Measurements from ENCODE around the gene LMNTD2.

The LMNTD2 gene

GRCh38 chr11:551131-551530, 9.4 kb downstream of the LMNTD2 start:
- no peak for DNase-seq

GRCh38 chr11:550746-551085, 9.8 kb downstream of the LMNTD2 start:
- DNase-seq, result no peak

GRCh38 chr11:550021-550745, 10.4 kb downstream of the LMNTD2 start:
- DNase-seq, result no peak

GRCh38 chr11:548700-549603, 11.6 kb downstream of the LMNTD2 start:
- DNase-seq, result no peak

GRCh38 chr11:545171-545570, 15.4 kb downstream of the LMNTD2 start:
- DNase-seq, result no peak

GRCh38 chr11:544817-545166, 15.7 kb downstream of the LMNTD2 start:
- DNase-seq, result no peak

- DNase-seq, result no peak
Measured at GRCh38 chr11:541433-541885, 19.1 kb downstream of the LMNTD2 start.

GRCh38 chr11:540583-541432, 19.7 kb downstream of the LMNTD2 start:
- no peak for DNase-seq

GRCh38 chr11:539971-540481, 20.5 kb downstream of the LMNTD2 start:
- no peak for DNase-seq

GRCh38 chr11:538431-539051, 22.0 kb downstream of the LMNTD2 start:
- DNase-seq, result no peak

GRCh38 chr11:537622-538430, 22.7 kb downstream of the LMNTD2 start:
- no peak for DNase-seq

- peak; percentile 86 for DNase-seq
Measured at GRCh38 chr11:536841-537621, 23.5 kb downstream of the LMNTD2 start, which contains the start of gene LRRC56. TSS of gene LRRC56 (plus strand) at chr11:537527. CDS start at chr11:540685, 3,158 bp downstream.

GRCh38 chr11:535519-536454, 24.8 kb downstream of the LMNTD2 start, which contains the start of gene HRAS:
TSS of gene HRAS (minus strand) at chr11:535576.
- DNase-seq, result peak; percentile 93

- DNase-seq, result no peak
Measured at GRCh38 chr11:535210-535518, 25.4 kb downstream of the LMNTD2 start.

GRCh38 chr11:534396-535209, 25.9 kb downstream of the LMNTD2 start:
- DNase-seq, result no peak

GRCh38 chr11:533586-534395, 26.7 kb downstream of the LMNTD2 start:
- DNase-seq, result no peak

GRCh38 chr11:532986-533585, 27.5 kb downstream of the LMNTD2 start:
- no peak for DNase-seq
